Vagina (tissue), 2 donors: ENCODE results near the gene ESRP2. TPM values are rescaled to one million over a fixed set of nuclear protein-coding genes. Genes with fewer than 3 reads are reported as not detected.

Source experiments
- DNase-seq, 2 donors: peaks; one replicate each; pipeline ENCODE4 v3.0.0-alpha.2; 2017; ENCODE audit errors: extremely low spot score in 2 of 2
- H3K27ac ChIP-seq: fragments of 200-600 bp; sonication (generic); one replicate; pipeline ENCODE4 v1.5.1; 2019
- H3K27me3 ChIP-seq: fragments of 200-600 bp; sonication (generic); one replicate; pipeline ENCODE4 v1.5.1; 2019
- H3K36me3 ChIP-seq, 2 donors: fragments of 200-600 bp; sonication (generic); one replicate each; pipeline ENCODE4 v1.5.1; 2017 to 2019
- H3K4me1 ChIP-seq: fragments of 200-600 bp; sonication (generic); one replicate; pipeline ENCODE4 v1.5.1; 2019
- H3K4me3 ChIP-seq, 2 donors: fragments of 200-600 bp; sonication (generic); 1 replicate in 1 of 2; 2 replicates in 1 of 2; pipeline ENCODE4 v1.5.1; 2016 to 2019
- H3K9me3 ChIP-seq: fragments of 200-600 bp; sonication (generic); one replicate; pipeline ENCODE4 v1.5.1; 2019
- POLR2A ChIP-seq, 2 donors: fragments of 450-650 bp; IDR thresholded peaks; one replicate each; pipeline ENCODE4 v1.6.1; 2017; ENCODE audit warnings: antibody characterized with exemption in 2 of 2, mild to moderate bottlenecking in 2 of 2, moderate library complexity in 2 of 2
- POLR2AphosphoS5 ChIP-seq, 2 donors: sonication (generic); formaldehyde crosslinking; IDR thresholded peaks; one replicate each; pipeline ENCODE4 v1.9.0; 2017; ENCODE audit warnings: antibody characterized with exemption in 2 of 2, mild to moderate bottlenecking in 2 of 2, low read depth in 1 of 2; ENCODE audit not compliant: insufficient read depth in 1 of 2
- intact Hi-C: fragments of 100-400 bp; cut with DNase I; formaldehyde crosslinking; loops from one replicate; pipeline ENCODE4 v1.15.1; 2023
- total RNA-seq: library from RNA; depleted of rRNA; stranded (reverse); fragments of >200 nt; gene quantifications from one replicate; pipeline ENCODE4 v1.2.3, GENCODE V29; 2016
- TF ChIP-seq, protein P1 (sequence below), 3 experiments: fragments of 450-650 bp in 2 of 3; fragments of 200-600 bp in 1 of 3; sonication (generic) in 1 of 3; IDR thresholded peaks; one replicate each; pipeline ENCODE4 v1.5.1; 2017 to 2019; ENCODE audit warnings: antibody characterized with exemption in 3 of 3, mild to moderate bottlenecking in 2 of 3, moderate library complexity in 2 of 3

ESRP2 gene
- total RNA-seq, 1 donor from 2014 or later, result 71.0 TPM

DNA sequence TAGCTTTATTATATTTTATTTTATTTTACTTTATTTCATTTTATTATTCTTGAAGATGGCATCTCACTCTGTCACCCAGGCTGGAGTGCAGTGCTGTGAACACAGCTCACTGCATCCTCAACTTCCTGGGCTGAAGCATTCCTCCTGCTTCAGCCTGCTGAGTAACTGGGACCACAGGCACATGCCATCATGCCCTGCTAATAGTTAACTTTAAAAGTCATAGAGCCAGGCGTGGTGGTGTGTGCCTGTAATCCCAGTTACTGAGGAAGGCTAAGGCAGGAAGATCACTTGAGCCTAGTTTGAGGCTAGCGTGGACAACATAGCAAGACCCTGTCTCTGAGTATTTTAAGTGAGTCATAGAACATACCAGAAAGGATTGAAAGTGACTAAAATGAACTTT, 38.7 kb downstream of the ESRP2 start:
- no peak for TF ChIP-seq POLR2AphosphoS5 (IDR thresholded peaks at IDR 0.05; ENCODE audit: insufficient read depth in 1 of 2, low read depth in 1 of 2)
- TF ChIP-seq, protein P1, sequence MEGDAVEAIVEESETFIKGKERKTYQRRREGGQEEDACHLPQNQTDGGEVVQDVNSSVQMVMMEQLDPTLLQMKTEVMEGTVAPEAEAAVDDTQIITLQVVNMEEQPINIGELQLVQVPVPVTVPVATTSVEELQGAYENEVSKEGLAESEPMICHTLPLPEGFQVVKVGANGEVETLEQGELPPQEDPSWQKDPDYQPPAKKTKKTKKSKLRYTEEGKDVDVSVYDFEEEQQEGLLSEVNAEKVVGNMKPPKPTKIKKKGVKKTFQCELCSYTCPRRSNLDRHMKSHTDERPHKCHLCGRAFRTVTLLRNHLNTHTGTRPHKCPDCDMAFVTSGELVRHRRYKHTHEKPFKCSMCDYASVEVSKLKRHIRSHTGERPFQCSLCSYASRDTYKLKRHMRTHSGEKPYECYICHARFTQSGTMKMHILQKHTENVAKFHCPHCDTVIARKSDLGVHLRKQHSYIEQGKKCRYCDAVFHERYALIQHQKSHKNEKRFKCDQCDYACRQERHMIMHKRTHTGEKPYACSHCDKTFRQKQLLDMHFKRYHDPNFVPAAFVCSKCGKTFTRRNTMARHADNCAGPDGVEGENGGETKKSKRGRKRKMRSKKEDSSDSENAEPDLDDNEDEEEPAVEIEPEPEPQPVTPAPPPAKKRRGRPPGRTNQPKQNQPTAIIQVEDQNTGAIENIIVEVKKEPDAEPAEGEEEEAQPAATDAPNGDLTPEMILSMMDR (IDR thresholded peaks at IDR 0.05), result no peak
- TF ChIP-seq POLR2A (IDR thresholded peaks at IDR 0.05), result no peak
- DNase-seq, result no peak
- H3K27me3 ChIP-seq, result no peaks in the 10 kb centered on the region
- no peaks in the 10 kb centered on the region for H3K9me3 ChIP-seq
- H3K4me1 ChIP-seq, result no peaks in the 10 kb centered on the region
- intact Hi-C loops, result no loop called here
- no peak overlapping the region for H3K4me3 ChIP-seq
- no peak overlapping the region for H3K27ac ChIP-seq
- peaks cover 0 to 6% of the 10 kb centered on the region in 2 donors for H3K36me3 ChIP-seq

DNA sequence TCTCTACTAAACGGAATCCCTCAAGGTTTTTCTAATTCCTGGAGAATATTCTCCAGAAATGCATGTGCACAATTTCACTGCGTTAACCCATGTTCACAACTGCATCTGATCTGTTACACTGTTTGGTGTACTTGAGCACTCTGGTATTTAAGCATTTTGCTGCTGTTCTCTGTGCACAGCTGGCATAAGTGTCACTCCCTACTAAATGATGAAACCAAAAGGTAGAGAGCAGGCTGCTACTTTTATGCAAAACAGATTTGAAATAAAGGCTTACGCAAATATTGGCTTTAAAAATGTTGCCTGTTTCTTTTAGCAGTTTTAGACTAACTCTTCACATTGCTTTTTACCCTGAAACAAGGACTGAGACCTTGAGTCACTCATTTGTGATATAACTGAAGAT, 41.7 kb downstream of the ESRP2 start:
- no peaks in the 10 kb centered on the region for H3K9me3 ChIP-seq
- H3K4me1 ChIP-seq, result no peaks in the 10 kb centered on the region
- H3K36me3 ChIP-seq, result peaks cover 0 to 19% of the 10 kb centered on the region in 2 donors
- no peaks in the 10 kb centered on the region for H3K27me3 ChIP-seq
- TF ChIP-seq POLR2A (IDR thresholded peaks at IDR 0.05), result no peak
- TF ChIP-seq, protein P1 (IDR thresholded peaks at IDR 0.05), result no peak
- TF ChIP-seq POLR2AphosphoS5 (IDR thresholded peaks at IDR 0.05; ENCODE audit: insufficient read depth in 1 of 2, low read depth in 1 of 2), result no peak
- intact Hi-C loops, result no loop called here
- no peak overlapping the region for H3K4me3 ChIP-seq
- DNase-seq, result no peak
- no peak overlapping the region for H3K27ac ChIP-seq

- intact Hi-C loops, result no loop called here
- Histone ChIP-seq H3K27me3 (no peaks in the 10 kb centered on the region), H3K9me3 (no peaks in the 10 kb centered on the region), H3K36me3 (peaks cover 0 to 25% of the 10 kb centered on the region in 2 donors), H3K4me3 (no peak overlapping the region), H3K4me1 (no peaks in the 10 kb centered on the region), H3K27ac (no peak overlapping the region)
- TF ChIP-seq POLR2A (IDR thresholded peaks at IDR 0.05), result no peak
- TF ChIP-seq, protein P1 (IDR thresholded peaks at IDR 0.05), result no peak
- no peak for TF ChIP-seq POLR2AphosphoS5 (IDR thresholded peaks at IDR 0.05; ENCODE audit: insufficient read depth in 1 of 2, low read depth in 1 of 2)
- no peak for DNase-seq
These were observed 45.0 kb downstream of the ESRP2 start for GRCh38 chr16:68190736-68191510.

GRCh38 chr16:68190081-68190480, 45.8 kb downstream of the ESRP2 start:
- Histone ChIP-seq H3K36me3 (peaks cover 0 to 30% of the 10 kb centered on the region in 2 donors), H3K27me3 (no peaks in the 10 kb centered on the region), H3K4me3 (no peak overlapping the region), H3K9me3 (no peaks in the 10 kb centered on the region), H3K4me1 (no peaks in the 10 kb centered on the region), H3K27ac (no peak overlapping the region)
- TF ChIP-seq, protein P1 (IDR thresholded peaks at IDR 0.05), result no peak
- TF ChIP-seq POLR2AphosphoS5 (IDR thresholded peaks at IDR 0.05; ENCODE audit: insufficient read depth in 1 of 2, low read depth in 1 of 2) (no peak), POLR2A (IDR thresholded peaks at IDR 0.05) (no peak)
- intact Hi-C loops, result no loop called here
- DNase-seq, result no peak

DNA sequence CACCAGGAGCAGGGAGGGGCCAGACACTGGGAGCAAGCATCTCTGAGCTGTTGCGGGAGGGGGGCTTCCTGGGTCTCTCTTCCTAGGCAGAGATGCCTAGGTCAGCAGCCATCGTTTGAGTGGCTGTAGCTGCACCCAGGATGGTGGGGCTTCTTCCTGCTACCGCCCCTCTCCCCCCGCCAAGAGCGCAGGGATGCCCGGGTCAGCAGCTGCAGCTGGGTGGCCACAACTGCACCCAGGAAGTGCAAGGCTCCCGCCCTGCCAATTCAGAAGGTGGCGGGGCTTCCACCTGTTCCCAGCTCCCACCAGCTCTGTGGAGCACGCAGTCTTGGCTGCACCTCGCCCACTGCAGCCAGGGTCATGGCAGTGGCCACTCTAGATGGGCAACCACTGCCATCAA, 47.8 kb downstream of the ESRP2 start:
- intact Hi-C loops, result no loop called here
- Histone ChIP-seq H3K27me3 (no peaks in the 10 kb centered on the region), H3K27ac (no peak overlapping the region), H3K4me3 (no peak overlapping the region), H3K4me1 (no peaks in the 10 kb centered on the region), H3K9me3 (no peaks in the 10 kb centered on the region), H3K36me3 (peaks cover 0 to 49% of the 10 kb centered on the region in 2 donors)
- TF ChIP-seq POLR2A (IDR thresholded peaks at IDR 0.05), result no peak
- TF ChIP-seq POLR2AphosphoS5 (IDR thresholded peaks at IDR 0.05; ENCODE audit: insufficient read depth in 1 of 2, low read depth in 1 of 2), result no peak
- TF ChIP-seq, protein P1 (IDR thresholded peaks at IDR 0.05), result no peak
- no peak for DNase-seq
